8988T (cell line): ENCODE results near the gene DPEP3.

ENCODE experiments used
- DNase-seq: peaks from one replicate; pipeline ENCODE4 v3.0.0; 2011

DPEP3 gene

GRCh38 chr16:67928561-67929364 is 51.5 kb downstream of the DPEP3 start:
- peak; percentile 95 for DNase-seq

GRCh38 chr16:67928147-67928546 is 52.2 kb downstream of the DPEP3 start:
- no peak for DNase-seq

- DNase-seq = no peak
These were observed 53.0 kb downstream of the DPEP3 start for GRCh38 chr16:67927131-67927941.

GRCh38 chr16:67926181-67926750 is 54.0 kb downstream of the DPEP3 start:
- no peak for DNase-seq
